C4-2B (cell line): ENCODE results near the gene TNRC18.
A peak's percentile ranks its signal among the peaks of the same experiment; 100 is the strongest.

Source experiments
- H3K27ac ChIP-seq: fragments of 450-650 bp; 2 replicates; pipeline ENCODE4 v1.5.1; 2017
- CTCF ChIP-seq: fragments of 450-650 bp; conservative IDR thresholded peaks from 2 replicates; pipeline ENCODE4 v1.5.1; 2017; ENCODE audit warnings: mild to moderate bottlenecking
- ZFX ChIP-seq: fragments of 450-650 bp; IDR thresholded peaks from 2 replicates; pipeline ENCODE4 v1.6.1; 2017

TNRC18 gene

GRCh38 chr7:5425507-5426225 lies 2.0 kb upstream of the TNRC18 start:
- no peak for TF ChIP-seq CTCF
- no peak for TF ChIP-seq ZFX
- H3K27ac ChIP-seq, result peak overlapping the region; percentile 100

- peak overlapping the region; percentile 100 for H3K27ac ChIP-seq
- TF ChIP-seq ZFX (0 out of 2 replicates have a peak, but pooled peaks have one; percentile 7), CTCF (no peak; the same call in 1 of the 2 replicates)
These were observed 1.3 kb upstream of the TNRC18 start for GRCh38 chr7:5424749-5425506.

- peak overlapping the region; percentile 100 for H3K27ac ChIP-seq
- TF ChIP-seq ZFX (peak; percentile 60), CTCF (no peak)
These were observed 528 bp upstream of the TNRC18 start for GRCh38 chr7:5423976-5424748.

- TF ChIP-seq ZFX (0 out of 2 replicates have a peak, but pooled peaks have one; percentile 7), CTCF (no peak)
- peak overlapping the region; percentile 100 for H3K27ac ChIP-seq
These were observed 983 bp downstream of the TNRC18 start for GRCh38 chr7:5422396-5423305.

DNA sequence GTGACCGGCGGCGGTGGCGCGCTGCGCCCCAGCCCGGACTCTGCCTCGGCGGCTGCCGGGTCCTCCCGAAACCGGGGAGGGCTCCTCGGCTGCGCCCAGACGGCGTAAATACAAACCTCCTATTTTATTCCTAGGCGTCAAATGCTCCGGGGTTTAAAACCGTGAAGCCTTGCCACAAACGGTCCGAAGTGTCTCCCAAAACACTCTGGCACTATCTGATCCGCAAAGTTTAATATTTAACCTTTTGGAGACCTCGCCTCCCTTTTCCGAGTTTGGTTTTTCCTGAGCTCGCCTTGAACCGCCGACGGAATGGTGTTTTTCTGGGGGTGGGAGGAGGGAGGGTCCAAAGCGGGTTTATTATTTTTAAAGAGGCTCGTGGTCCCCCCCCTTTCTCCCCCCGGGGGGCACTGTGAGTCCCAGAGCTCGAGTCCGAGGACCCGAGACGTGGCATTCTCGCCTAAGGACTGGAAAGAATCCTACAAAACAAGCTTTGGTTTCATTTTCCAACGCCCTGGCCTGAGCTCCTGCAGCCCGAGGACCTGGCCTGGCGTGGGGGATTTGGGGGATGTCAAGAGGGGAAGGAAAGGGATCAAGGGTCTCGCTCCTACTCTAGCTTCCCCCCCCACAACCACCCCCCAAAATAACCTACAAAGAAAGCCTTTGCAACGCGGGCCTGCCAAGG lies 1.8 kb downstream of the TNRC18 start:
- no peak for TF ChIP-seq ZFX
- TF ChIP-seq CTCF, result no peak
- peak overlapping the region; percentile 100 for H3K27ac ChIP-seq

DNA sequence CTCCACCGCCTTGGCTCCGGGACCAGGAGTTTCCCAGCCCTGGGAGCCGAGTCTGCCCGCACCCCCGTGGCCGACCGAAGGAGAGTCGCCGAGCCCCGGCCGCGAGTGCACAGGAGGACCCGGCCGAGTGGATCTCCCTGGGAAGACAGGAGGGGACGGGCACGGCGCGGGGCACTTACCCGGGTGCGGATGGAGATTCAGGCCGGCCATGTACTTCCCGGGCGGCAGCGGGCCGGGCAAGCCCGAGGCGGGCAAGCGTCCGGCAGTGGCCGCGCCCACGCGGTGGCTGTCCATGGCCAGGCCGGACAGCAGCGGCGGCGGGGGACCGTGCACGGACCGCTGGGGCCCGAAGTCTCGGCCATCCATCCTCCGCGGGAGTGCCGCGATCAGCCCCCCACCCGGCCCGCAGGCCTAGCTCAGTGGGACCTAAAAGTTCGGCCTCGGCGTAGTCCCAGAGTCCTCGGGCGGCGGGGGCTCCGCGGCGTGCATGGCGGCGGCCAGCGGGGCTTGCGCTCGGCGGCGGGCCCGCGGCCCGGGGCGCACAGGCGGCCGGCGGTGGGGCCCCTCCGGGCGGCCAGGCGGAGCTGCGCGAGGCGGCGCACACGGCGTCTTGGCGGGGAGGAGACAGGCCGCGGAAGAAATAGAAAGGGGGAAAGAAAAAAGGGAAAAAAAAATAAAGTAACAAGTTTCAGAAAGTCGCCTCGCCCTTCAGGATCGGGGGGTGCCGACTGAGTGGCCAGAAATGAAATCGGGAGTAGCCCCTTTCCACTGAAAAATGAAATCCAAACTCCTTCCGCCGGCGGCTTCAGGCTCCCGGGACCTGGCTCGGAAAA lies 2.5 kb downstream of the TNRC18 start:
- H3K27ac ChIP-seq, result peak overlapping the region; percentile 100
- no peak for TF ChIP-seq CTCF
- peak; percentile 75 for TF ChIP-seq ZFX
